MG63 (cell line): ENCODE measurements around the gene ABHD10. TPM values are rescaled to one million over a fixed set of nuclear protein-coding genes. Genes with fewer than 3 reads are reported as not detected.

Experiments used
- DNase-seq: peaks from one replicate; pipeline ENCODE4 v3.0.0-alpha.2; 2020
- H3K27me3 ChIP-seq: fragments of 250-450 bp; sonication (Bioruptor Pico); 2 replicates; pipeline ENCODE4 v1.5.1; 2020; ENCODE audit warnings: mild to moderate bottlenecking, moderate library complexity
- H3K36me3 ChIP-seq: fragments of 250-450 bp; sonication (Bioruptor Pico); 2 replicates; pipeline ENCODE4 v1.5.1; 2020; ENCODE audit warnings: mild to moderate bottlenecking, moderate library complexity
- H3K4me3 ChIP-seq: fragments of 250-450 bp; sonication (Bioruptor Pico); 2 replicates; pipeline ENCODE4 v1.5.1; 2020; ENCODE audit warnings: mild to moderate bottlenecking, moderate library complexity
- H3K9me3 ChIP-seq: fragments of 250-450 bp; sonication (Bioruptor Pico); 2 replicates; pipeline ENCODE4 v1.5.1; 2020; ENCODE audit warnings: mild to moderate bottlenecking, moderate library complexity
- total RNA-seq: library from RNA; depleted of rRNA; stranded (reverse); fragments of >200 nt; shearing (Covaris generic); gene quantifications from 2 replicates; pipeline ENCODE4 v1.2.3, GENCODE V29; 2014; ENCODE audit warnings: low replicate concordance

ABHD10 gene
- total RNA-seq, 1 experiment from 2014 or later, result 40.1 TPM

DNA sequence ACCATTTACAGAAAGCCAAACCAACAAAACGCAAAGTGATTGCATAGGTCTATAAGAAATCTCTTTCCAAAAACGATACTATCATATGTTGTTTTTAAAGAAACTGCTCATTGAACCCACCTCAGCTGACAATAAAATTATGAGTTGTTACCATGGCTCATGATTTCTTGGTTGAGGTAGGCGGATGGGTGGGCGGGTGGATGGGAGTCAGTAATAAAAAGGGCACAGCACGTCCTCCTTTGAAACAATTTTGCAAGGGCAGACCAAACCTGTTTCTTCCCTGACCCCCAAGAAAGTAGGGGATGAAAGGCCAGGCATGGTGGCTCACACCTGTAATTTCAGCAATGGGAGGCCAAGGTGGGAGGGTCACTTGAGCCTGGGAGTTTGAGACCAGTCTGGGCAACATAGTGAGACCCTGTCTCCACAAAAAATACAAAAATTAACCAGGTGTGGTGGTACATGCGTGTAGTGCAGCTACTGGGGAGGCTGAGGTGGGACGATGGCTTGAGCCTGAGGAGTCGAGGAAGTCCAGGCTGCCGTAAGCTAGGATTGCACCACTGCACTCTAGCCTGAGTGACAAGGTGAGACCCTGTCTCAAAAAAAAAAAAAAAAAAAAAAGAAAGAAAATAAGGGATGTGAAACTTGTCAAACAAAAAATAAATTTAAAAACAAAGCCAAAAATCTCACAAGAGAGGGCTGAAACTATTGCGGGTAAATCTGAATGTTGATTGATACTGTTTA, 2.1 kb downstream of the ABHD10 start:
- H3K9me3 ChIP-seq, result no peaks in the 10 kb centered on the region
- no peaks in the 10 kb centered on the region for H3K27me3 ChIP-seq
- no peak for DNase-seq
- H3K4me3 ChIP-seq, result no peak overlapping the region
- H3K36me3 ChIP-seq, result peaks cover 11% of the 10 kb centered on the region

- Histone ChIP-seq H3K36me3 (peaks cover 11% of the 10 kb centered on the region), H3K27me3 (no peaks in the 10 kb centered on the region), H3K4me3 (no peak overlapping the region), H3K9me3 (no peaks in the 10 kb centered on the region)
- DNase-seq, result no peak
These were observed 2.6 kb downstream of the ABHD10 start for GRCh38 chr3:111981457-111981763.

GRCh38 chr3:111984636-111985298, 5.9 kb downstream of the ABHD10 start:
- DNase-seq, result no peak
- Histone ChIP-seq H3K9me3 (no peaks in the 10 kb centered on the region), H3K27me3 (no peaks in the 10 kb centered on the region), H3K4me3 (no peak overlapping the region), H3K36me3 (peaks cover 38% of the 10 kb centered on the region)

DNA sequence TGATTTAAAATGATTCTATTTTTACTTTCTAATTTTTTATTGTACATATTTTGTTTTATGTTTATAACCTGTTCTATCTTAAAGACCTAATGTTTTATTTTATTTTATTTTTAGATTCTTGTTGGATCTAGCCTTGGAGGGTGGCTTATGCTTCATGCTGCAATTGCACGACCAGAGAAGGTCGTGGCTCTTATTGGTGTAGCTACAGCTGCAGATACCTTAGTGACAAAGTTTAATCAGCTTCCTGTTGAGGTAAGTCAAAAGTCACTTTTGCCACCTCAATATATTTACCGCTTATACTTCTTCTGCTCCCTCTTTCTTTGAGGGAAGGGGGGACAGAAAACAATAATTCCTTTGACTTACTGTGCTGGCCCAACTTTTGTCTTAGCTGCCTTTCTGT, 8.0 kb downstream of the ABHD10 start:
- peaks cover 46% of the 10 kb centered on the region for H3K36me3 ChIP-seq
- no peak overlapping the region for H3K4me3 ChIP-seq
- DNase-seq, result no peak
- H3K27me3 ChIP-seq, result no peaks in the 10 kb centered on the region
- H3K9me3 ChIP-seq, result no peaks in the 10 kb centered on the region

DNA sequence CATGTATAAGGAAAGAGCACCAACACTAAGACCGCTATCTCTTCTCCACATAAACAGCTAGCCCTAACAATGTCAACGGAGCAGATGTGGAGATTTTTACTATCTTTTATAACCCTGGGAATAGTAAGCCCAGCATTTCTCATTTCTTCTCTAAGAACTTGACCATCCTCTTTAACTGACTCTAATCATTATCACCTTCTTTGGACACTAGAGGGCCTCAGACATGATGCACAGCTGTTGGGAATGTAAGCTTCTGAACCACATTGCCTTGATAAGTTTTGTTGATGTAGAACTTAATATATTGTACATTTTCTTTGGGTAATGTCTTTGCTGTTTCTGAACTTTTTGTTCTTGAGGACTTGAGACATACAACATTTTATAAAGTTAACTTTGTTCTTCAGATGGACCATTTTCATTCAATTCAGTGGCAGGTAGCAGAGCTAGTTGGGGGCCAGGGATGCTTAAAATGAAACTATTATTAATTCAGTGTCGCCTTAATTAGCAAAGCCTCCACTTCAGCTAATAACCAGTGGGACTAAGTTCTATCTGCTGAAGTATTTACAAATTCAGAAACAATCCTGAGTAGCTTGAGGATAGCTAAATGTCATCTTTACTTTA, 10.3 kb downstream of the ABHD10 start:
- Histone ChIP-seq H3K4me3 (no peak overlapping the region), H3K27me3 (no peaks in the 10 kb centered on the region), H3K9me3 (no peaks in the 10 kb centered on the region), H3K36me3 (peaks cover 40% of the 10 kb centered on the region)
- DNase-seq, result no peak

DNA sequence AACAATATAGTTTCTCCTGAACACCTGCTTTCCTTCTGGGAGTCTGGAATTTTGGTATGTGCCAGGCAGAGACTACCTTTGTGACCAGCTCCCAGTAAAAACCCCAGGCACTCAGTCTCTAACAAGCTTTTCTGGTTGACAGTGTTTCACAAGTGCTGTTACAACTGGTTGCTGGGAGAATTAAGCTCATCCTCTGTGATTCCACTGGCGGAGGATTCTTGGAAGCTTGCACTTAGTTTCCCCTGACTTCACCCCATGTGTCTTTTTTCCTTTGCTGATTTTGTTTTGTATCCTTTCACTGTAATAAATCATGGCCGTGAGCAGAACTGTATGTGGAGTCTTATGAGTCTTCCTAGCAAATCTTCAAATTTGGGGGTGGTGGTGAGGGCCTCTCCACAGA, 14.2 kb downstream of the ABHD10 start:
- no peak overlapping the region for H3K4me3 ChIP-seq
- no peak for DNase-seq
- peaks cover 20% of the 10 kb centered on the region for H3K36me3 ChIP-seq
- H3K27me3 ChIP-seq, result no peaks in the 10 kb centered on the region
- no peaks in the 10 kb centered on the region for H3K9me3 ChIP-seq

DNA sequence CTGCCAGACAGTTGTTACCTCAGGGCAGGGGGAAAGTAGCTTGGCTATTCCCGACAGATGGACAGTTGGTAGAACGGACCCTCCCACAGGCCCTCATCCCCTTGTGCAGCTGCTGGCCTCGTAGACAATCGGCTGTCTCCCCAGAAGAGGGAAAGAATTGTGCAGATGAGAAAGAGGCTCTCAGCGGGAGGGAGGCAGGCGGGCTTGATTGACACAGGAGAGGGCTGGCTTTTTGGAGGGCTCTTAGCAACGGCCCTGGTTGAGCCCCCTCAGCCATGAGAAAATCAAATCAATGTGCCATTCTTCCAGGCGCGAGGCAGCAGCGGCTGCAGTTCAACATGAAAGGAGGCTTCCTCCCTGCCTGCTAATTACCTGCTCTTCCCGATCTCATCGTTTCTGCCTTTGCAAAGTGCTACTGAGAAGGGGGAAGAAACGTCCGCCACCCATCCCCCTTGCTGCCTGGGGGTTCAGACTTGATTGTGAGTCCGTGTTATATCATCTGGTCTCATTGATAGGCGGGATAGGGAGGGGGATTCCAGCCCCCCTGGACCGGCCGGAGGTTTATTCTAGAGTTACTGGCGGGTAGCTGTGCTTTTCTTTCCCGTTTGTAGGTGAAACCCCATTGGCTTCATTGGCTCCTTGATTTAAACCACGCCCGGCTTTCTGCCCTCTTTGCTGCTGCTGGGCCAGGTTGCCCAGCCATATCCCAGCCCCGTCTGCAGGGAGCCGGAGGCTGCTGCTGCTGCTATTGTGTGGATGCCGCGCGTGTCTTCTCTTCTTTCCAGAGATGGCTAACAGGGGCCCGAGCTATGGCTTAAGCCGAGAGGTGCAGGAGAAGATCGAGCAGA, 20.0 kb downstream of the ABHD10 start, which contains the start of gene TAGLN3:
Gene TAGLN3 (plus strand): TSS at position 287 of the 848 bp plus-strand sequence. CDS start 501 bp downstream, at position 788.
- H3K9me3 ChIP-seq, result no peaks in the 10 kb centered on the region
- H3K27me3 ChIP-seq, result no peaks in the 10 kb centered on the region
- DNase-seq, result no peak
- no peaks in the 10 kb centered on the region for H3K36me3 ChIP-seq
- no peak within 1 kb of the TSS for H3K4me3 ChIP-seq

DNA sequence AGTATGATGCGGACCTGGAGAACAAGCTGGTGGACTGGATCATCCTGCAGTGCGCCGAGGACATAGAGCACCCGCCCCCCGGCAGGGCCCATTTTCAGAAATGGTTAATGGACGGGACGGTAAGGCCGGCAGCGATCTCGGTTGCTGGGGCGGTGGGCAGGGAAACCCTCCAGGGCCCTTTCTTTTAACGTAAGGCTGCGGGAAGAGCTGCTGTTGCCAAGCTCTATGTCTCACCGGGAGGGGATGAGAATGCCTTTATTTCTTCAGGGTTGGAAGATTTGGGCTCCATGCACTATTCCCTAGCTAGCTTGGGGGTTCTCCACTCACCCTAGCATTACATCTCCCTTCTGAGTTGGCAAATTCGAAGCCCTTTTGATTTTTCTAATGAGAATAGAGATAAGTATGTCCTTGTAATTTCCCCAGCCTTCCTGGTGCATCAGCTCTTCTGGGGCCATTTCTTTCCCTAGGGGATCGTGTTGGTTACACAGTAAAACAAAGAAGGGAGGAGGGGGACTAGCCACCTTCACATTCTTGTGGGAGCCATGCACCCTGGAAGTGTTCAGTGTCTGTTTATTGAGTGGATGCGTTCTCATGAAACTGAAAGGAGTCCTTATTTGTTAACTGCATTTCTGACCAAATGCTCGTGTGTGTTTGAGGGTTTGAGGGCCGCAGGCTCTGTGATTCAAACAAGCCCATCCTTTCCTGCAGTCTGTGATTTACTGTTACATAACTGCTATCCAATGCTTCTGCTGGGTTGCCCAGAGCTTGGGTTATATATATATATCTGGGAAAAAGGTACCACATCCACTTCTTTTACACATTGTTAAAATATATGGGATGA, 20.9 kb downstream of the ABHD10 start:
- H3K27me3 ChIP-seq, result no peaks in the 10 kb centered on the region
- H3K4me3 ChIP-seq, result no peak overlapping the region
- no peaks in the 10 kb centered on the region for H3K36me3 ChIP-seq
- H3K9me3 ChIP-seq, result no peaks in the 10 kb centered on the region
- no peak for DNase-seq

DNA sequence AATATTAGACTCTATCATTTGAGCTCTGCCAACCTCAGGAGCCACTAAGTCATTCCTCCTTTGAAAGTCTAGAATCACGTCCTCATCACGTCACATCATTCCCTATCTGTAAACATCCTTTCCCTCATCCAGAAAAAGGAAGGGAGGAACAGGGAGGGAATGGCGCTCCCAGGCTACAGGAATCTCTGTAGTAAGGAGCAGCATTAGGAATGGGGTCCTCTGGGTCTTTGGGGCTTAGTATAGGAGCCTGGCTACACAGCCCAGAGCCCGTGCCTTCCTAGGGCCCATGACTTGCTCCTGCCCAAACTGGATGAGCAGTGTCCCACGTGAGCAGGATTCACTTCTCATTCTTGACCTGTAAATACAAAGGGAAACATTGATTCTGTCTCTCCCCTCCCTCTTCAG, 21.5 kb downstream of the ABHD10 start:
- Histone ChIP-seq H3K4me3 (no peak overlapping the region), H3K27me3 (no peaks in the 10 kb centered on the region), H3K9me3 (no peaks in the 10 kb centered on the region), H3K36me3 (no peaks in the 10 kb centered on the region)
- no peak for DNase-seq

DNA sequence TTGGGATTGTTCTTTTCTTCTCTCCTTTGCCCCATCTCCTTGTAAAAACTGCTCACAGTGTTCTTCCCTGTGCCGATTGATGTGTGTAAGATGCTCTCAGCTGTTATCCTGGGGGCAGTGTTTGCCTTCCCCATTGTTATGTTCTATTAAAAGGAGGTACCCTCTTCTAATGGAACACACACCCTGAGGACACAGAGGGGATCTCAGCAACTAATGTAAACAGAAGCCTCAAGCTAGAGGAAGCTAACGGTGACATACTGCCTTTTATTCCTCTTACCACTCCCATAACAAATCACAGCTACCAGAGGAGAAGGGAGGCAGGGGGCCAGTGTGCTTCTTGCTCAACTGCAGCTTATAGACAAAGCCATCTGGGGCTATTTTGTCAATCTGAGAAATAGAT, 22.1 kb downstream of the ABHD10 start:
- H3K36me3 ChIP-seq, result no peaks in the 10 kb centered on the region
- DNase-seq, result no peak
- no peaks in the 10 kb centered on the region for H3K9me3 ChIP-seq
- no peaks in the 10 kb centered on the region for H3K27me3 ChIP-seq
- H3K4me3 ChIP-seq, result no peak overlapping the region

DNA sequence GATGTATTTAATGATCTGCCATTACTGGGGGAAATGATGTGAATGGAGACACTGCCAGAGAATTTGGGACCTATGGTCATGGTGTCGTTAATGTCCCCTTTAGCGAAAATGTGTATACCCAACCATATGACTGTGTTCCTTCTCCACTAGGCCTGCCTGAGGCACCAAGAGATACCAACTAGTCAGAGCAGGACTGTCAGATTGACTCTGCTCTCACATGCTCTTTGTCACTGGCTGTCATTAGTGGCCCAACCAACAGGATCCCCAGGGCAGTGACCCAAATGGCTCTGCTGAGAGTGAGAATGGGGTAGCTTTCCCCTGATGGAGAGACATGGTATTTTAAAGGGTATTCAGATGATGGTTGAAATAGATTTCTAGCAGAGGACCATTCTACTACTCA, 22.7 kb downstream of the ABHD10 start:
- no peak for DNase-seq
- Histone ChIP-seq H3K27me3 (no peaks in the 10 kb centered on the region), H3K4me3 (no peak overlapping the region), H3K9me3 (no peaks in the 10 kb centered on the region), H3K36me3 (no peaks in the 10 kb centered on the region)

GRCh38 chr3:112002096-112002971, 23.5 kb downstream of the ABHD10 start:
- H3K27me3 ChIP-seq, result no peaks in the 10 kb centered on the region
- H3K36me3 ChIP-seq, result no peaks in the 10 kb centered on the region
- H3K9me3 ChIP-seq, result no peaks in the 10 kb centered on the region
- DNase-seq, result peak; percentile 70
- no peak overlapping the region for H3K4me3 ChIP-seq

DNA sequence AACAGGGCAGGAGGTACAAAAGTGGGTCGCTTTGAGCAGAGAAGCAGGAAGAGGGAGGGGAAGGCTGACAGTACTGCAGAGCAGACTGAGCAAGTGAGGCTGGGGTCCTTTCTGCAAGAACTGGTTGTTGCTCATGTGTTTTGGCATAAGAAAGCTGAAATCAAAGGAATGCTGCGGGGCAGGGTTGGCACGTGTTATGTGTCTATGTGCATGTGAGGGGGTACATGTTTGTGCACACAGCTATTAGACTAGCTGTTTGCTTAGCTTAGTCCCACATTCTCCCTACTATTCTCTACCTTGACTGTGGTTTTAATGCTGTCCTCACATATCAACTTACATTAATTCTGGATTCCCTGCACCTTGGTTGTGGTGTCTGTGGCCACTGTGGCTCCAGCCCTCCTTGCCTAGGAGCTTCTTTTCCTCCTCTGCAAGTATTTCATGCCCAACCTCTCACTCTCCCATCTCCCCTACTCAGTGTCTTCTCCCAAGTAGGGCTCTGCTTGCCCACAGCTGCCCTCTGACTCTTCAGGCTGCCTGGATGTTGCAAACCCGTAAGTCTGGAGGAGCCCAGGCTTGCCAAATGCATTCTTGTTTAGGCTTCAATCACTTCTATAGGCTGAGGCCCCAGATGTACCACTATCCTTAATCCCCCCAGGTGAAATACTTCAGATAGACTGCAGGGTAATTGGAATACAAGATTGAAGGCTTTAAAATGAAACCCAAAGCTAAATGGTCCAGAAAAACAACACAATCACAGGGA, 24.7 kb downstream of the ABHD10 start:
- no peak for DNase-seq
- H3K36me3 ChIP-seq, result no peaks in the 10 kb centered on the region
- no peaks in the 10 kb centered on the region for H3K9me3 ChIP-seq
- H3K27me3 ChIP-seq, result no peaks in the 10 kb centered on the region
- H3K4me3 ChIP-seq, result no peak overlapping the region

DNA sequence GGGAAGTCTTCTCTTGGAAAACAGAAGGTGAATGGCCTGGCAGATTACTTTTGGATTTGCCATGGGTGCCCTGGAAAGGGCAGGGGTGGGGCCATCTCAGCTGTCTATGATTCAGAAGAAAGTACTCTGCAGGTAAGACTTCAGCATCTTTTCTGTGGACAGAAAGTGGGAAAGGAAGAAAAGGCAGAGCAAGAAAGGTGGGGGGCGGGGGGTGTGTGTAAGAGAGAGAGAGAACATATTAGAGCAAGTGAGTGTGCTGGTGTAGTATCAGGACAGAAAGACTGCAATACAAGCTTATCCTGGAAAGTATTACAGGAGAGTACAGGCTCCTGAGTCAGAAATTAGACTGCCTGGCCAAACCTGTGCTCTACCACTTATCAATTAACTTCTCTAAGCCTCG, 25.4 kb downstream of the ABHD10 start:
- H3K9me3 ChIP-seq, result no peaks in the 10 kb centered on the region
- no peaks in the 10 kb centered on the region for H3K27me3 ChIP-seq
- no peaks in the 10 kb centered on the region for H3K36me3 ChIP-seq
- no peak overlapping the region for H3K4me3 ChIP-seq
- DNase-seq, result no peak

DNA sequence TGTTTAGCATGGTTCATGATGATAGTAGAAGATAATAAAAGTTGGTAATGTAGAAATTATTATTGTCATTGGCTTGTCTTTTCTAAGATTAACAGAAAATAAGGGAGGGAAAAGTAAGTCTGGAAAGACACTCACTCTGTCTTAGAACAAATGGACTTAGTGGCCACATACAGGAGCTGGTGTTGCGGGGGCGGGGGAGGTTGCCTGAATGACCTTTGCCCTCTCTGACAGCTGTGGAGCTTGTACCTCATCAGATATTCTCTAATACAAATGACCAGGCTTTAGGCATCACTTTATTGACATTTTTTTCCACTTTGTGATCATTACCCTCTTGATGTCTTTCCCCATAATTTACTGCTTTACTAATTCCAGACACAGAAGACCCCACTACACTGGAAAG, 25.8 kb downstream of the ABHD10 start:
- H3K9me3 ChIP-seq, result no peaks in the 10 kb centered on the region
- H3K27me3 ChIP-seq, result no peaks in the 10 kb centered on the region
- H3K4me3 ChIP-seq, result no peak overlapping the region
- no peak for DNase-seq
- H3K36me3 ChIP-seq, result no peaks in the 10 kb centered on the region
